Amygdala (tissue), 56 donors: ENCODE measurements around the gene CPT1A.

Experiments used
- DNase-seq, 56 donors: peaks; one replicate each; lab custom pipeline; 2025; lab: John Stamatoyannopoulos, UW

CPT1A gene

DNA sequence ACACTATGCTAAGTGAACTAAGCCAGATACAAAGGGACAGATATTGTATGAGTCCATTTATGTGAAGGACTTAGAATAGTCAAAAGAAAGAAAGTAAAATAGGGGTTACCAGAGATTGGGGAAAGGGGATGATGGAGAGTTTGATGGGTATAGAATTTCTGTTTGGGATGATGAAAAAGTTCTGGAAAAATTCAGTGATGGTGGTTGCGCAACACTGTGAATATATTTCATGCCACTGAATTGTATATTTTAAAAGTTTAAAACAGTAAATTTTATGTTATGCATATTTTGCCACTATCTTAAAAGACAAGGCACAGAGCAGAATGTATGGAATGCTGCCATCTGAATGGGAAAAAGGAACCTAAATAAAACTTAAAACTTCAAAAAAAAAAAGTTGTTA is 119.6 kb downstream of the CPT1A start:
- DNase-seq = no peak

DNA sequence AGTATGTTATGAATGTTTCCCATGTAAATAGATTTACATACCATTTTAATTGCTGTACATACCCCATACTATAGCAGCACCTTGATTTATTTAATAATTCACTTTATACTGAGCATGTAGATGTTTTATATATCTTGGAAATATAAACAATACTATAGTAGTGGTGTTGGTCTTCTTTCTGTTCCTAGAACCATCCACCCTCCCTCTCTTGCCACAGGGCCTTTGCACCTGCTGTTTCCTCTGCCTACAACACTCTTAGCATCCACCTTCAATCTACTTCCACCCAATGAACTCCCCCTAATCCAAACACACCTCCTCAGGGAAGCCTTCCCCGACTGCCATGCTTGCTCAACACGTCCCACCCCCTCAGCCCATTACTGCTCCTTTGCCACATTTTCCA is 120.6 kb downstream of the CPT1A start:
- no peak for DNase-seq

DNA sequence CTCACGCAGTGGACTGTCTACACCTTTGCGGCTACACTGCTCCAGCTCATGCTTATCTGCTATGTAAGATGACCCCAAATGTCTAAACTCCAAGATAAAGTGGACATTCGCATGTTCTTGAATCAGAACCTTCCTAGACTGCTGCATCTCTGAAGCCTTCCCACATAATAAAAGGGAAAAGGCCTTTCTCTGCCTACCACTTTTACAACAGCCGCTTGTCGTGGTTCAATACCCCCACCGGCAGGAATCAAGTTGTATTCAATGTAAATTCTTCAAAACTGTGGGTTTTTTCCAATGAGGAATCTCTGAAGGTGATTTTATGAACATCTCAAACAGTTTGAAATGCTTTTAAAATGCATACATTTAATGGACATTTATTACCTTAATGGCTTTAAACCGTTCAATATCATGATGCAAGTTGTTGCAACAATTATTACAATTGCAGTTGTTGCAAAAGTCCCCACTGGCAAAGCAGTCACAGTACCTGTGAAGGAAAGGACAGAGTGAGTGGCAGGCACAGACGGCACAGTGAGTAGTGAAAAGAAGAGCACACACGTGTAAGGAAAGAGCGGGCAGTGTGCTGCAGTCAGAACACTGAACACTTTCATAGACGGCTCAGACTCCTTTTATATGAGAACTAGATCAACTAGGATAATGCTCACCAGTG is 126.1 kb downstream of the CPT1A start:
- no peak for DNase-seq

DNA sequence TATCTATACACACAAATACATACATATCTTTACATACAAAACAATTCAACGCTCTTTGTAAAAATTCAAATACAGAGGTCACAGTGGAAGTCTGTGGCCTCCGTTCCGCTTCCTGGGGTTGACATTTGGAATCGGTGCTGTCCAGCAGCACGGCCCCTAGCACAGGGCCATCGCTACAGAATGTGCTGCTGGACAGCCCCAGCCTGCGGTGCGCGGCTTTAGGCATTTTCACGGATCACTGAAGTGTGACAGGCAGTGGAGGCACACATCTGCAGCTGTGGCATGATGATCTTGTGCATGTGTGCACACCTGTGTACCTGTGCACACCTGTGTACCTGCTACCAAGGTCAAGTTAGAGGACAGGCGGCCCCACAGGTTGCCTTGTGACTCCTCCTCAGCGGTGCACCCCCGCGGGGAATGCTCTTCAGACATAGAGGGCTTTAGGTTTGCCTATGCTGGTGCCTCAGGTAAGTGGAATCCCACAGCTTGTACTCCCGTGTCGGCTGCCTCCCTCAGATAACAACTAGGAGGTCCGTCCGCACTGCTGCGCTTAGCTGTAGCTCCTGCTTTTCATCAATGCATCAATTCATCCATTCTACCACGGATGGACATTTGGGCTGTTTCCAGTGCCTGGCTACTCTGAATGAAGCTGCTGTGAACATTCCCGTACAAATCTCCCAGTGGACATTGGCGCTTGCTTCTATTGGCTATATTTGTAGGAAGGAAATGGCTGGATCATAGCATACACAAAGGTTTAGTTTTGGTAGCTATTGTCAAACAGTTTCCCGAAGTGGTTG is 127.5 kb downstream of the CPT1A start:
- peak in 8 of 56 donors; percentile 1 to 18 (median 9) for DNase-seq

DNA sequence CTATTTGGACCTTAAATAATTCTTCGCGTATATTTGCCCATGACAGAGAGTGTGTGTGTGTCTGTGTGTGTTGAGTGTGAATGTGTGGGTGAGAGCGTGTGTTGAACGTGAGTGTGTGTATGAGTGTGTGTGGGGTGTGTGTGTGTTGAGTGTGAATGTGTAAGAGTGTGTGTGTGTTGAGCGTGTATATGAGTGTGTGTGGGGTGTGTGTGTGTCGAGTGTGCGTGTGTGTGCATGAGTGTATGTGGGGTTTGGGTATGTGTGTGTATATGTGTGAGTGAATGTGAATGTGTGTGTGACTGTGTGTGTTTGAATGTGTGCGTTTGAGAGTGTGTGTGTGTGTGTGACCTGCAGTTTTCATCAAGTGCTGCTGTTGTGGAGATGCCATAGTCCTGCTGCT is 130.6 kb downstream of the CPT1A start:
- DNase-seq = no peak

DNA sequence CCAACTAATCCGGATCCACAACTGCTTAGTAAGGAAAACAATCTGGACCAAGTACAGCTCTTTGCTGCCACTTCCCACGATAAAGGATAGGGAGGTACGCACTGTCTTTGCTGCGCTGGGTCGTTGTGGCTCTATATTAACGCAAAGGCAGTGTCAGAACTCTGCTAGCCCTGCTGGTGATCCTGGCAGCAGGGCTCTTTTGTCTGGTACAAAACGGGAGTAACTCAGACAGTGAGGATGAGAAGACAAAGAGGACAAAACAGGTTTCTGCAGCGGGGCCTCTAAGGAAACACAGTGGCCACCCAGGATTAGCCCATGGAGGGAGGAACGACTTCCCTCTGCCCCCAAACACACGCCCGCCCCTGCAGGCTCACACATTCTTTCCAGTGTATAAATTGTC is 131.3 kb downstream of the CPT1A start:
- DNase-seq = no peak

DNA sequence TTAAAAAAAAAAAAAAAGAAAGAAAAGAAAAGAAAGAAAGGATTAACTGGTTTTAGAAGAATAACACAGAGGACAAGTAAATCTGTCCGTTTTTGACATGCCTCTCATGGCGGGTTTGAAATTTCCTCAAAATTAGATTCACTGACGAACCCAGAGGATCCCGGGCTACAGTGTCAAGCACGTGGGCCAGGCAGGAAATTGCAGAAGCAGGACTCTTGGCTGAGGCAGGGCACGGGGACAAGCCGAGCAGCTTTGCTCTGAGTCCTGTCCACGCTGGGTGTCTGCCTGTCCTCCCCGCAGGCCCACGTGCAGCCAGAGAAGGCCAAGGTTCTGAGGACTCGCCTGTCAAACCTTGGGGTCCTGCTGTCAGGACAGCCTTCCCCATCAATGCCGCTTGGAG is 132.7 kb downstream of the CPT1A start:
- no peak for DNase-seq

DNA sequence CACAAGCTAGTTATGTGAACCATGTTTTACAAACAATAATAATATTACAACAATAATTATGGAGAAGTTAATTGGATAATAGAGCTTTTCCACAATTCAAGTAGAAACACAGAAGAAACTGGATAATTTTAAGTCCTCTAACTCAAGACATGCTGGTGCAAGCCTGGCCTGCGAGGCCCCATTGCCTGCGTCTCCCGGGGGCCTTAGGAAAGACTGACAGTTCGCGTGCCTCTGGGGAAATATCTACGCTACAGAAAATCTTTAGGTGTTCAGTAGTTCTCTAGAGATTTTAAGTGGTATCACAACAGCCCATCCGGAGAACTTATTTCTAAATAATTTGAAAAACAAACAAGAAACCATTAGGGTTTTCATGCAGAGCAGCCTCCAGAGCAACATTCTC is 134.2 kb downstream of the CPT1A start:
- DNase-seq = no peak

DNA sequence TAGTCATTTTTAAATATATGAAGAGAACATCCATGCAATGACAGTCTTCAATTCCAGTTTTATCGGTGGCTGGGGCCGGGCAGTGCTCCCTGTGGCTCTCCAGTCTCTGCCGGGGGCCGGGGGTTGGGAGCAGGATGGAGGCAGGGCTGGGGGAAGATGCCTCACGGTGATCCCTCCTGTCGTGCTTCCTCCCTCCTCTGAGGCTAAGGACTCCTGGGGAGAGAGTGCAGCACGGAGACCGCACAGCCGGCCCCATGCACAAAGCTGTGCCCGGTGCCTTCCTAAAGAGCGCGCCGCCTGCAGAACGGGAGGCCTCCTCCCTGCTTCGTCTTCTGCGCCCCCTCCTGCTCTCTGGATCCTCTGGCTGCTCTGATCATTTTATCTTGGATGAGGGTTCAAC is 136.8 kb downstream of the CPT1A start:
- DNase-seq = no peak
